Rectal smooth muscle tissue (tissue), 1 donor: ENCODE measurements around the gene RAB22A.

Experiments
- H3K27ac ChIP-seq: one replicate; pipeline ENCODE4 v1.7.0; 2013; ENCODE audit warnings: low read depth, low read length, inconsistent platforms
- H3K27me3 ChIP-seq: one replicate; pipeline ENCODE4 v1.7.0; 2013; ENCODE audit warnings: low read length; ENCODE audit not compliant: control insufficient read depth, insufficient read depth
- H3K36me3 ChIP-seq: one replicate; pipeline ENCODE4 v1.7.0; 2013; ENCODE audit warnings: low read length; ENCODE audit not compliant: control insufficient read depth, insufficient read depth
- H3K4me1 ChIP-seq: one replicate; pipeline ENCODE4 v1.7.0; 2013; ENCODE audit warnings: low read length; ENCODE audit not compliant: control insufficient read depth, insufficient read depth
- H3K4me3 ChIP-seq: one replicate; pipeline ENCODE4 v1.7.0; 2013; ENCODE audit warnings: low read length
- H3K9ac ChIP-seq: one replicate; pipeline ENCODE4 v1.7.0; 2013; ENCODE audit warnings: low read length

Gene RAB22A

DNA sequence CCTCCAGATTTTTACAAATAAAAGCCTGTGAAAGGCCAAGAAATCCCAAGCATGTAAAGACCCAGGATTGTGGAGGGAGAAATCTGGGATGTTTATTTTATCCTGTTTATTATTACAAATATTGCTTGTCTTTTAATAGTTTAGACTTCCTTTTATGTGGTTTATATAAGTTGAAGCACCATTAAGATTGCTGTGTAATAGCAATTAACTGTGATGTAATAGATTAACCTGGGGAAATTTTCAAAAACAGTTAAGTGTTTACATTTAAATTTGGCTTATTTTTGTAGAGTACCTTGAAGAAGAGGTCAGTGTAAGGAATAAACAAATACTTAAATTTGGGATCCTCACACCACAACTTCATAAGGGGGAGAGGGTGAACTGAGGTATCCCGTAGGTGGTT is 106.5 kb downstream of the RAB22A start:
- no peak overlapping the region for H3K9ac ChIP-seq
- H3K4me3 ChIP-seq: no peak overlapping the region
- no peaks in the 10 kb centered on the region for H3K27me3 ChIP-seq
- H3K27ac ChIP-seq: no peak overlapping the region
- no peaks in the 10 kb centered on the region for H3K4me1 ChIP-seq
- H3K36me3 ChIP-seq: peaks cover 10% of the 10 kb centered on the region

DNA sequence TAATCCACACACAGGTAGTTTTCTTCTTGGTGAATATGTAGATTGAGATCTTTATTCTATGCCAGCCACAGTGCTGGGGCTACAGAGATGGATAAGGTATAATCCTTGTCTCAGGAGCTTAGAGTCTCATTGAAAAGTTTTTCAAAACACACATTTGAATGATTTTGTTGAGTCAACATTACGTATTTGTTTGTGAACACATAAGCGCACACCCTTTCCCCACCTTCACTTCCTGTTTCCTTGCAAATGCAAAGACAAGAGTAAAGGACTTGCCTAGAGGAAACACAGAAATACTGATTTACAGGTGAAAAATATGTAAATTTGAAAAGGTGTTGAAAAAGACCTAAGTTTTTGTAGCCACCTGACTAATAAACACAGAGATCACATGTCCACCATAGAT is 107.3 kb downstream of the RAB22A start:
- Histone ChIP-seq H3K9ac (no peak overlapping the region), H3K4me1 (no peaks in the 10 kb centered on the region), H3K27ac (no peak overlapping the region), H3K4me3 (no peak overlapping the region), H3K36me3 (peaks cover 10% of the 10 kb centered on the region), H3K27me3 (no peaks in the 10 kb centered on the region)
